GM21619 (cell line): Measurements from ENCODE around the gene MFAP3L.
"Not testable (repeated sequence)": the region's sequence is repeated elsewhere in the genome, so short reads cannot be mapped to it uniquely, and the experiment has no call there.

Experiments used
- ATAC-seq: cut with Tn5 transposase; IDR thresholded peaks from one replicate; pipeline ENCODE4 v1.9.1; 2021; ENCODE audit not compliant: unreplicated experiment

MFAP3L gene

GRCh38 chr4:170026253-170027021 is at the start of gene MFAP3L:
MFAP3L (minus strand) TSS chr4:170026395; CDS start chr4:170005877, 20,518 bp downstream.
- ATAC-seq, result peak; percentile 78

- no peak for ATAC-seq
Observed at GRCh38 chr4:170071196-170071595, 45.0 kb upstream of the MFAP3L start.

- ATAC-seq, result no peak
Observed at GRCh38 chr4:170068438-170069128, 42.4 kb upstream of the MFAP3L start.

- ATAC-seq, result no peak
Observed at GRCh38 chr4:170059421-170059820, 33.2 kb upstream of the MFAP3L start.

GRCh38 chr4:170058826-170059225 is 32.6 kb upstream of the MFAP3L start:
- no peak for ATAC-seq

GRCh38 chr4:170057866-170058265 is 31.7 kb upstream of the MFAP3L start:
- ATAC-seq, result no peak

- ATAC-seq, result no peak
Observed at GRCh38 chr4:170052919-170053318, 26.7 kb upstream of the MFAP3L start.

GRCh38 chr4:170051402-170051801 is 25.2 kb upstream of the MFAP3L start:
- no peak for ATAC-seq

GRCh38 chr4:170049766-170050165 is 23.6 kb upstream of the MFAP3L start:
- no peak for ATAC-seq

GRCh38 chr4:170047771-170048354 is 21.7 kb upstream of the MFAP3L start:
- ATAC-seq, result no peak

- ATAC-seq, result not testable (repeated sequence)
Observed at GRCh38 chr4:170046156-170046555, 20.0 kb upstream of the MFAP3L start.

GRCh38 chr4:170040031-170040680 is 14.0 kb upstream of the MFAP3L start:
- ATAC-seq, result no peak

GRCh38 chr4:170038769-170039168 is 12.6 kb upstream of the MFAP3L start:
- ATAC-seq, result no peak

- no peak for ATAC-seq
Observed at GRCh38 chr4:170038232-170038631, 12.0 kb upstream of the MFAP3L start.

- ATAC-seq, result no peak
Observed at GRCh38 chr4:170037481-170037880, 11.3 kb upstream of the MFAP3L start.

- no peak for ATAC-seq
Observed at GRCh38 chr4:170035845-170036244, 9.7 kb upstream of the MFAP3L start.

- no peak for ATAC-seq
Observed at GRCh38 chr4:170035231-170035630, 9.0 kb upstream of the MFAP3L start.

GRCh38 chr4:170033999-170034398 is 7.8 kb upstream of the MFAP3L start:
- no peak for ATAC-seq

GRCh38 chr4:170030121-170030520 is 3.9 kb upstream of the MFAP3L start:
- no peak for ATAC-seq

GRCh38 chr4:170027181-170027829 is 1.1 kb upstream of the MFAP3L start:
- peak; percentile 68 for ATAC-seq
